Thyroid gland (tissue), 4 donors: ENCODE results near the gene RBPMS2.

Experiments used
- POLR2A ChIP-seq, 2 donors: fragments of 450-650 bp; IDR thresholded peaks; one replicate each; pipeline ENCODE4 v1.6.1; 2017; ENCODE audit warnings: antibody characterized with exemption in 2 of 2, mild to moderate bottlenecking in 2 of 2, moderate library complexity in 1 of 2
- TF ChIP-seq, protein P1 (sequence below), 6 experiments: fragments of 200-600 bp in 3 of 6; fragments of 450-650 bp in 3 of 6; sonication (generic) in 3 of 6; IDR thresholded peaks; one replicate each; pipeline ENCODE4 v1.5.1; 2016 to 2019; ENCODE audit warnings: antibody characterized with exemption in 6 of 6, mild to moderate bottlenecking in 2 of 6, inconsistent platforms in 1 of 6, moderate library complexity in 1 of 6

- TF ChIP-seq, protein P1, sequence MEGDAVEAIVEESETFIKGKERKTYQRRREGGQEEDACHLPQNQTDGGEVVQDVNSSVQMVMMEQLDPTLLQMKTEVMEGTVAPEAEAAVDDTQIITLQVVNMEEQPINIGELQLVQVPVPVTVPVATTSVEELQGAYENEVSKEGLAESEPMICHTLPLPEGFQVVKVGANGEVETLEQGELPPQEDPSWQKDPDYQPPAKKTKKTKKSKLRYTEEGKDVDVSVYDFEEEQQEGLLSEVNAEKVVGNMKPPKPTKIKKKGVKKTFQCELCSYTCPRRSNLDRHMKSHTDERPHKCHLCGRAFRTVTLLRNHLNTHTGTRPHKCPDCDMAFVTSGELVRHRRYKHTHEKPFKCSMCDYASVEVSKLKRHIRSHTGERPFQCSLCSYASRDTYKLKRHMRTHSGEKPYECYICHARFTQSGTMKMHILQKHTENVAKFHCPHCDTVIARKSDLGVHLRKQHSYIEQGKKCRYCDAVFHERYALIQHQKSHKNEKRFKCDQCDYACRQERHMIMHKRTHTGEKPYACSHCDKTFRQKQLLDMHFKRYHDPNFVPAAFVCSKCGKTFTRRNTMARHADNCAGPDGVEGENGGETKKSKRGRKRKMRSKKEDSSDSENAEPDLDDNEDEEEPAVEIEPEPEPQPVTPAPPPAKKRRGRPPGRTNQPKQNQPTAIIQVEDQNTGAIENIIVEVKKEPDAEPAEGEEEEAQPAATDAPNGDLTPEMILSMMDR (IDR thresholded peaks at IDR 0.05): no peak
- no peak for TF ChIP-seq POLR2A (IDR thresholded peaks at IDR 0.05)
Measured at GRCh38 chr15:64712353-64712752, 63.0 kb downstream of the RBPMS2 start.
